ENCODE data around the gene CLGN. TPM values are rescaled to one million over a fixed set of nuclear protein-coding genes. Genes with fewer than 3 reads are reported as not detected.

CLGN gene
- total and polyA plus RNA-seq, 2 of the 13 experiments (the other 11 are each of a cell fraction or from before 2014, with no cell fraction given): 7.2 to 17.0 TPM

DNA sequence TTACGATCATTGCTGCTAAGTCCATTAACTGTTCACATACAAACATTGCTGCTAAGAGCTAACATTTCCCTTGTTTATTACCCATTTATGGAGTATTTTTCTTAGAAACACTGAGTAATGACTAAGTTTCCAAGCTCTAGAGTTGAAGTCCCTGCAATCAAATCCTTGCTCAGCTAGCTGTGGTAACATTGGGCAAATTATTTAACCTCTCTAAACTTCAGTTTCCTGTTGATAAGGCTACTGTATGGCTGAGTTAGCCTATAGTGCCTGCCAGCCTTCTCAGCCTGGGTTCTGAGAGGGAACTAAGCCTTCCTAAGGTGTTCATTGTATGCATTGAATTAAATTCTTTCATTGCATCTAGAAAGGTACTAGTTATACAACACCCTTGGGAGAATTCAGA is 69.2 kb downstream of the CLGN start:
- H3K27ac ChIP-seq (ENCODE audit: extremely low read length, insufficient read depth, low read length): no peak overlapping the region
- H3K4me2 ChIP-seq (ENCODE audit: low read depth, low read length): no peak overlapping the region
- no peaks in the 10 kb centered on the region for H3K9me3 ChIP-seq (ENCODE audit: low read length)
- DNase-seq (ENCODE audit: low spot score): no peak
- ChIA-PET CTCF (ENCODE audit: low intra/inter-chr PET ratio, low total read pairs) (no interaction called here), POLR2A (no interaction called here)
- H4K20me1 ChIP-seq (ENCODE audit: insufficient read depth, low read length): no peaks in the 10 kb centered on the region
- H3K36me3 ChIP-seq (replicated peaks in 1 of 2; ENCODE audit: control insufficient read depth in 1 of 2, insufficient read depth in 2 of 2, low read length in 2 of 2): no peaks in the 10 kb centered on the region
- no peak for FAIRE-seq
- ATAC-seq: no peak
- H3K4me1 ChIP-seq (ENCODE audit: insufficient read depth, low read length): peaks cover 21% of the 10 kb centered on the region
- TF ChIP-seq ZNF768 (CRISPR knock-in tag; IDR thresholded peaks at IDR 0.05): no peak
- TF ChIP-seq, protein P1, sequence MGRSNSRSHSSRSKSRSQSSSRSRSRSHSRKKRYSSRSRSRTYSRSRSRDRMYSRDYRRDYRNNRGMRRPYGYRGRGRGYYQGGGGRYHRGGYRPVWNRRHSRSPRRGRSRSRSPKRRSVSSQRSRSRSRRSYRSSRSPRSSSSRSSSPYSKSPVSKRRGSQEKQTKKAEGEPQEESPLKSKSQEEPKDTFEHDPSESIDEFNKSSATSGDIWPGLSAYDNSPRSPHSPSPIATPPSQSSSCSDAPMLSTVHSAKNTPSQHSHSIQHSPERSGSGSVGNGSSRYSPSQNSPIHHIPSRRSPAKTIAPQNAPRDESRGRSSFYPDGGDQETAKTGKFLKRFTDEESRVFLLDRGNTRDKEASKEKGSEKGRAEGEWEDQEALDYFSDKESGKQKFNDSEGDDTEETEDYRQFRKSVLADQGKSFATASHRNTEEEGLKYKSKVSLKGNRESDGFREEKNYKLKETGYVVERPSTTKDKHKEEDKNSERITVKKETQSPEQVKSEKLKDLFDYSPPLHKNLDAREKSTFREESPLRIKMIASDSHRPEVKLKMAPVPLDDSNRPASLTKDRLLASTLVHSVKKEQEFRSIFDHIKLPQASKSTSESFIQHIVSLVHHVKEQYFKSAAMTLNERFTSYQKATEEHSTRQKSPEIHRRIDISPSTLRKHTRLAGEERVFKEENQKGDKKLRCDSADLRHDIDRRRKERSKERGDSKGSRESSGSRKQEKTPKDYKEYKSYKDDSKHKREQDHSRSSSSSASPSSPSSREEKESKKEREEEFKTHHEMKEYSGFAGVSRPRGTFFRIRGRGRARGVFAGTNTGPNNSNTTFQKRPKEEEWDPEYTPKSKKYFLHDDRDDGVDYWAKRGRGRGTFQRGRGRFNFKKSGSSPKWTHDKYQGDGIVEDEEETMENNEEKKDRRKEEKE (IDR thresholded peaks at IDR 0.05): no peak
- no peak for TF ChIP-seq ZNF589 (CRISPR knock-in tag; conservative IDR thresholded peaks at IDR 0.05)
- no peak for TF ChIP-seq TOPORS (CRISPR knock-in tag; IDR thresholded peaks at IDR 0.05)
- no peak for TF ChIP-seq ZNF557 (CRISPR knock-in tag; IDR thresholded peaks at IDR 0.05)
- TF ChIP-seq NR2F2 (IDR thresholded peaks at IDR 0.05; ENCODE audit: borderline replicate concordance, low read depth): no peak
- no peak for TF ChIP-seq HMG20A (CRISPR knock-in tag; IDR thresholded peaks at IDR 0.05; ENCODE audit: borderline replicate concordance)
- TF ChIP-seq ZNF253 (CRISPR knock-in tag; IDR thresholded peaks at IDR 0.05; ENCODE audit: borderline replicate concordance): no peak
- TF ChIP-seq RBAK (CRISPR knock-in tag; IDR thresholded peaks at IDR 0.05): no peak
- TF ChIP-seq ASH2L (IDR thresholded peaks at IDR 0.05; ENCODE audit: insufficient read length, low read depth, low read length): no peak
- no peaks in the 10 kb centered on the region; a peak in 1 of 5 replicates for H3K27me3 ChIP-seq (ENCODE audit: control insufficient read depth in 1 of 2, insufficient read depth in 2 of 2, low read length in 2 of 2)
- no peak overlapping the region for H3K4me3 ChIP-seq (replicated peaks in 1 of 3; ENCODE audit: insufficient read depth in 1 of 3, low read depth in 2 of 3, low read length in 3 of 3)
- in situ Hi-C loops (cut with HindIII; ENCODE audit: extremely low pct_ligation_motif_present, low pct_unique_long_range_greater_than_20kb) (loop anchor here (10.0 kb wide), 2 partner anchors 257 to 497 kb away; no protein-coding TSS in a partner anchor), intact Hi-C loops (cut with micrococcal nuclease; ENCODE audit: unreplicated experiment) (no loop called here)
- no peaks in the 10 kb centered on the region for H3K79me2 ChIP-seq (ENCODE audit: insufficient read depth, low read length)
- WGBS (ENCODE audit: low lambda C conversion rate): 0% methylated on average over 1 of the region's 1 CpG
- no peak overlapping the region for H2AFZ ChIP-seq (ENCODE audit: low read length)
- H3K9ac ChIP-seq (ENCODE audit: insufficient read depth, low read depth, low read length): no peak overlapping the region
- no TSS peak for BruUV-seq (replicated peaks)
